Activated CD8-positive, alpha-beta memory T cell treated with anti-CD3 and anti-CD28 coated beads for 48 hours (primary cell): ENCODE data around the gene PPP1R1B.

ENCODE experiments used
- DNase-seq, 3 experiments: peaks; one replicate each; pipeline ENCODE4 v3.0.0-alpha.2; 2020; ENCODE audit warnings: low read depth in 2 of 3, low spot score in 2 of 3

The PPP1R1B gene

DNA sequence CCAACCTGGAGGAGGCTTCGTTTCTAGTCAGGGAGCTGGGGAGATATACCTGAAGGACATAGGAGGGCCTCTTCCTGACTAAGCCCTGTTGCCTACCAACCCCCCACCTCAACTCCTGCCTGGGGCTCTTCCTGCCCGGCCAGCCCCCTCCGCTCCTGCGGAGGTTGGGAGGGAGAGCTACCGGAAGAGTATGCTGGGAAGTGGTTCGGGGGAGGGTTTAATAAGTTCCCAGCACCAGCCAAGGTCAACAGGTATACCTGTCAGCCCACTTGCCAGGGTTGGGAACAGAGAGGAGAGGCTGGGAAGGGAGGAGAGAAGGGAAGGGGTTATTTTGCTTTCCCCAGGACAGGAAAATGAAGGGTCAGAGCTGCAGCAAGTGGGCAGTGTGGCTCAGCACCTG lies 4.7 kb downstream of the PPP1R1B start:
- DNase-seq, result no peak

- no peak for DNase-seq
These were observed 5.6 kb downstream of the PPP1R1B start for GRCh38 chr17:39632153-39632941.

DNA sequence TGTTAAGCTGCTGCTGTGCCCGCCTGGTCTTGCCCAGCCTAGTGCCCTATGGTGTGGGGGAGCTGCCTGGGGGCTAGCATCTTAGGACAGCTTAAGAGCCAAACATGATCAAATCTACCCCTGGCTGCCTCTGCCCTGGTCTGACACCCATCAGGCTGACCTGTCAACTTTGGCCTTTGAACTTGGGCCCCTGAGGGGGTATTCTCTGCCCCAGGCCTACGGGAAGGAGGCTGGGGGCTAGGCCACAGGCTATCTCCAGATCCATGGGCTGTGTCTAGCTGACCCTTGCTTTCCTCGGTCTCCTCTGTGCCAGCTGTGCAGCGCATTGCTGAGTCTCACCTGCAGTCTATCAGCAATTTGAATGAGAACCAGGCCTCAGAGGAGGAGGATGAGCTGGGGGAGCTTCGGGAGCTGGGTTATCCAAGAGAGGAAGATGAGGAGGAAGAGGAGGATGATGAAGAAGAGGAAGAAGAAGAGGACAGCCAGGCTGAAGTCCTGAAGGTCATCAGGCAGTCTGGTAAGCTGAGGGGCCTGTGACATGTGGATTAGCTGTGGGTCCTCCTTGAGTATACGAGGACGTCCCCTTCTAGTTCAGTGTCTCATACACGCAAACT lies 6.9 kb downstream of the PPP1R1B start:
- no peak for DNase-seq

DNA sequence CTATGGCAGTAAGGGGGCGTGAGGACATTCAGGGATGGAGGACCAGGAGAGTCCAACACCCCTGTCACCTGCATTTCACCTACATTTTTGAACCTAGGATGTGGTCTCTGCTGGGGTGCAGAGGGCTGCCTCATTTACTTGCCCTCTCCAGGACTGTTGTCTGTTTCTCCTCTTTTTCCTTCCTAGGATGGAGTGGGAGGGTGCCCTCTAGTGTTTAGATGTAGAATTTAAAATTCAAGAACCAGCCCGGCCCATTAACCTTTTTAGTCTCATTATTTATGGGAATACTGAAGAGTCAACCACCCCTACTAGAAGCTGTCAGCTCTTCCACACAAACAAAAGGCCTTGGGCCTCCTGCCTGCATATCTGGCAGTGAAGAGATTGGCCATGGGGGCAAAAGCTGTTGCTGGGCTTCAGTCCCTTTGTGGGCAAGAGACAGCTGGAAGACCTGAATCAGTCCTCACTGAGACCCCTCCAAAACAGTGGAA lies 7.7 kb downstream of the PPP1R1B start:
- no peak for DNase-seq

DNA sequence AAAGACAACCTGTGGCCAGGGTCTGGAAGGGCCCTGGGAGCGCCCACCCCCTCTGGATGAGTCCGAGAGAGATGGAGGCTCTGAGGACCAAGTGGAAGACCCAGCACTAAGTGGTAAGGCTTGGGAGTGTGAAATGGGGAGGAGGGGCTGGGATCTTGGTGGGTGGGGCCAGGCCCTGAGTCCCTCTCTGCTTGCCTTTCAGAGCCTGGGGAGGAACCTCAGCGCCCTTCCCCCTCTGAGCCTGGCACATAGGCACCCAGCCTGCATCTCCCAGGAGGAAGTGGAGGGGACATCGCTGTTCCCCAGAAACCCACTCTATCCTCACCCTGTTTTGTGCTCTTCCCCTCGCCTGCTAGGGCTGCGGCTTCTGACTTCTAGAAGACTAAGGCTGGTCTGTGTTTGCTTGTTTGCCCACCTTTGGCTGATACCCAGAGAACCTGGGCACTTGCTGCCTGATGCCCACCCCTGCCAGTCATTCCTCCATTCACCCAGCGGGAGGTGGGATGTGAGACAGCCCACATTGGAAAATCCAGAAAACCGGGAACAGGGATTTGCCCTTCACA lies 8.9 kb downstream of the PPP1R1B start:
- no peak for DNase-seq

GRCh38 chr17:39636587-39636926 lies 9.8 kb downstream of the PPP1R1B start:
- DNase-seq, result no peak

- DNase-seq, result peak; percentile 76 to 81 (median 77)
These were observed 10.4 kb downstream of the PPP1R1B start, which contains the start of gene STARD3 for GRCh38 chr17:39636927-39637736. Gene STARD3, plus strand, starts transcription at chr17:39637144. Its CDS starts 16,388 bp downstream, at chr17:39653532.

GRCh38 chr17:39638317-39638716 lies 11.6 kb downstream of the PPP1R1B start:
- DNase-seq, result no peak

DNA sequence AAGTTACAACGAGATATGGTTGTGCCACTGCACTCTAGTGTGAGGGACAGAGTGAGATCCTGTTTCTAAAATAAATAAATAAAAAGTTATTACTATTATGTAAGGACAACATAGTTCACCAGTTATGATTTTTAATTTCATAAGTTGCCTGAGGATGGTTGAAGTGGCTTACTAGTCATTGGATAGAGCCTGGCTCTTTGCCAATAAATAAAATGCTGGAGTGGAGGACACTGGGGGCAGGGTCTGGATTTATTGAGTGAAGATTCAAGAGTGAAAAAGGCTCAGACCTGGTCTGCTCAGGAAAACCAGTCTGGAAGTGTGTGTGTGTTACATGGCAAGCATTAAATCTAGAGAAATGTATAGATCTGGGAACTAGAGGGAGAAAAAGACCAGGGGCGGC lies 12.3 kb downstream of the PPP1R1B start:
- DNase-seq, result no peak

DNA sequence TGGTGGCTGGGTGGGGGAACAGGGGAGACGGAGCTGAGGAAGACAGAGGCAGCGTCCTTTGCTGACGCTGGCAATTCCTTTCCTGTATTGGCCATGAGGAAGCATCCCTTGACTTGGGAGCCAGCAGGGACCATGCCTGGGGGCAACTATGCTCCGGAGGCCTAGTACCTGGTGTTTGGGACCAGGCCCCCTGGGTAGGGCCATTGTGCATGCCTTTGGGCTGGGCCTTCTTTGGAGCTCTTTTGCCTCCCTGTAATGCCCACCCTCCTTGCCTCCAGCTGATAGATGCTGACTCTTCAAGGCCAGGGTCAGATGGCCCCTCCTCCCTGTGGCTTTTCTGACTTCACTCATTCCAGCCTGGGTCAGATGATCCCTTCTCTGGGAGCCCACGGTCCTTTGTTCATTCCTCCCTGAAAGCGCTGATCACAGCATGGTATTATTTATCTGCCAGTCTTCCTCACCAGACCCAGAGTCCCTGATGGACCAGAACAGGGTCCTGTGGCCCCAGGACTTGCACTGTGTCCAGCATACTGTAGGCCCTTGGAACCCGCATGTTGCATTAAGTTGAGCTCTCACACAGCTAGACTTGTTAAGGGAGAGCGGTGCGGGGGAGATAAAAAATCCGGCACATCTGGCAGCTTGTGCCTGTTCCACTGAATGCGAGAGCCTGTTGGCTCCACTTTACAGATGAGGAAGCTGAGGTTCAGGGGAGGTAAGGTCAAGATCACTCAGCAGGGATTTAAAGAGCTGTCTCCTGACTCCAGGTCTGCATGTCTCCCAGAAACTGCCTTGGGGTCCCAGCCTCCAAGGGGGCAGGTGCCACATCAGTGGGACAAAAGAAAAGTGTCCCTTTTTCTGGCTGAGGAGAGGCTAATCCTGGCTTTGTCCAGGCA lies 13.1 kb downstream of the PPP1R1B start:
- no peak for DNase-seq

GRCh38 chr17:39640591-39641031 lies 13.9 kb downstream of the PPP1R1B start:
- no peak for DNase-seq

GRCh38 chr17:39641097-39641496 lies 14.3 kb downstream of the PPP1R1B start:
- no peak for DNase-seq

DNA sequence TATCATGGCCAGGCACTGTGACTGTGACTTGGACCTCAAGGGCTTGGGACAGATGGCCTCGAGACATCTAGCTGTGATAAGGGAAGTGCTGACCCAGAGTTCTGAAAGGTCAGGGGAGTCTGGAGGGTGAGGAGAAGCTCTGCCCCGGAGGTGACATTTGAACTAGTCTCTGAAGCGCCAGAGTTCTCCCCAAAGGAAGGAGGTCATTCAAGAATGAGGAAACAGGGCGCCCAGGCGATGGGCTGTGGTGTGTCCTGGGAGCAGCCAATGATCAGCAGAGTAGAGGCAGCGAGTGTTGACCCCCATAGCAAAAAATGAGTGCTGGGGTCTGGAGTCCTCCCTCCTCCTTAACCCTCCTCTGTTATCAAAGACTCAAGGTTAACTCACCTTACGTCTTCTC lies 15.1 kb downstream of the PPP1R1B start:
- no peak for DNase-seq

DNA sequence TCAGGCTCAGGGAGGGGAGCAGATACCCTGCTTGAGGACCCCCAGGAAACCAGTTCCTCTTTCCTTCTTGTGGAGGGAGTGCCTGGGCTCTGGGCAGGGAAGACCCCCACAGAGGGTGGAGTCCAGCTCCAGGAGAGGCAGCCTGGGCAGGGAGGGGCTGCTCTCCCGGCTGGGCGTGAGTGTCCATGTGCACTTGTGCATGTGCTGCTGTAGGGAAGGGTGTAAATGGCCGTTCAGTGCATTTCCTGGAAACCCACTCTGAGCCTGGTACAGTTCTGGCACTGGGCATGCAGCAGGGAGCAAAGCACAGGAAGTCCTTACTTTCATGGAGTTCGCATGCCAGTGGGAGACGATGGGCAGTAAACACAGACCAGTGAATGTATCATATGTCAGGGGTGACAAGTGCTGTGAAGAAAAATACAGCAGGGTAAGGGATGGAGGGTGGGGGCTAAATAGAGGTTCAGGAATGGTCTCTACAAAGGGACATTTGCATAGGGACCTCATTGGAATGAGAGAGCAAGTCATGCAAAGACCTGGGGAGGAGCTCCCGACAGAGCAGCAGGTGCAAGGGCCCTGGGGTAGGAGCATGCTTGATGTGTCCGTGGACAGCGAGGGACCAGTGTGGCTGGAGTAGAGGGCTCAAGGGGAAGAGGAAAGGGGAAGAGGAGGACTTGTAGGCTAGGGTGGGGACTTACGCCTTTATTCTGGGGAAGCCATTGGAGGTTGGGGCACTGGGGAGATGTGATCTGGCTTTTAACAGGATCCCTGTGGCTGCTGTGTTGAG lies 15.7 kb downstream of the PPP1R1B start:
- DNase-seq, result no peak

DNA sequence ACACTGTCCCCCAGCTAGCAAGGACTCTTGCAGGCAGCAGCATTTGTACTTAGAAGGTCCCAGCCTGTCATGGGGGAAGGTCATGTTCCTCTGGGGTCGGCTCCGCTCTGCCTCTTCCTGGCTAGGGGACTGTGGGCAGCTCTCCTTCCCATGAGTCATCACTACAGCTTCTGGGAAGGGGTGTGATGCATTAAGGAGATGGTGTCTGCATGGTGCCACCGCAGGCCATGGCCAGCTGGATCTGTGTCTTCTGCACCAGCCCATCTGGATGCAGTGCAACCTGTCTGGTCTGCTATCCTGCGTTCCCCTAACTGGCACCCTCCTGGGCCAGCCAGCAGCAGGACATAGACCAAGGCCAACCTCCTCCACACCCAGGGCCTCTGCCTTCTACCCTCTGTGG lies 16.5 kb downstream of the PPP1R1B start:
- DNase-seq, result no peak

GRCh38 chr17:39647256-39647655 lies 20.5 kb downstream of the PPP1R1B start:
- no peak for DNase-seq

GRCh38 chr17:39648616-39649366 lies 22.0 kb downstream of the PPP1R1B start:
- DNase-seq, result no peak

DNA sequence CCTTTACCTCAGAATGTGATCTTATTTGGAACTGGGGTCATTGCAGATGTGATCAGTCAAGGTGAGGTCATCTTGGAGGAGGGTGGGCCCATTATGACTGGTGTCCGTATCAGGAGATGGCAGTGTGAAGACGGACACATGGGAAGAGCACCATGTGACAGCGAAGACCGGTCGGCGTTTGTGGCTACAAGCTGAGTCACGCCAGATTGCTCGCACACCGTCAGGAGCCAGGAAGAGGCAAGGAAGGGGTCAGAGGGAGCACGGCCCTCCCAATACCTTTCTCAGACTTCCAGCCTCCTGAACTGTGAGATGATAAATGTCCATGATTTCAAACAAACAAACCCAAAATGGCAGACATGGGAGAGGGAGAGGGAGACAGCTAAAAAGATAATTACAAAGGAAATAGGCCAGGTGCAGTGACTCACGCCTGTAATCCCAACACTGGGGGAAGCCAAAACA lies 23.4 kb downstream of the PPP1R1B start:
- no peak for DNase-seq
